H7 (cell line): Measurements from ENCODE around the gene RASD1. TPM values are rescaled to one million over a fixed set of nuclear protein-coding genes. Genes with fewer than 3 reads are reported as not detected.
A peak's percentile ranks its signal among the peaks of the same experiment; 100 is the strongest.

Experiments used
- DNase-seq: peaks from one replicate; pipeline ENCODE4 v3.0.0; 2012
- H3K27me3 ChIP-seq: 2 replicates; pipeline ENCODE4 v1.6.0; 2011; ENCODE audit warnings: mild to moderate bottlenecking, low read length; ENCODE audit not compliant: control insufficient read depth, insufficient read depth
- H3K36me3 ChIP-seq: replicated peaks from 2 replicates; pipeline ENCODE4 v1.5.1; 2011; ENCODE audit warnings: low read length; ENCODE audit not compliant: control insufficient read depth, insufficient read depth
- H3K4me3 ChIP-seq: 2 replicates; pipeline ENCODE4 v1.5.1; 2011; ENCODE audit warnings: low read depth, mild to moderate bottlenecking, control low read depth, low read length, moderate library complexity; ENCODE audit not compliant: insufficient read depth
- total RNA-seq: library from RNA; depleted of rRNA; stranded (reverse); fragments of >200 nt; shearing (Covaris generic); gene quantifications from 2 replicates; pipeline ENCODE4 v1.2.3, GENCODE V29; 2014

The RASD1 gene
- total RNA-seq, 1 experiment from 2014 or later, result 5.6 TPM

GRCh38 chr17:17498606-17499301 lies 2.6 kb upstream of the RASD1 start:
- Histone ChIP-seq H3K4me3 (no peak overlapping the region), H3K27me3 (peaks cover 18% of the 10 kb centered on the region), H3K36me3 (no peaks in the 10 kb centered on the region)
- peak; percentile 45 for DNase-seq

GRCh38 chr17:17497845-17498520 lies 1.8 kb upstream of the RASD1 start:
- DNase-seq, result no peak
- Histone ChIP-seq H3K36me3 (no peaks in the 10 kb centered on the region), H3K27me3 (peaks cover 18% of the 10 kb centered on the region), H3K4me3 (no peak overlapping the region)

- peak; percentile 55 for DNase-seq
- H3K36me3 ChIP-seq, result no peaks in the 10 kb centered on the region
- peaks cover 18% of the 10 kb centered on the region for H3K27me3 ChIP-seq
- peak overlapping the region; percentile 33 for H3K4me3 ChIP-seq
Measured at GRCh38 chr17:17497065-17497844, 1.1 kb upstream of the RASD1 start.

GRCh38 chr17:17495536-17496188 lies 533 bp downstream of the RASD1 start:
- peak; percentile 85 for DNase-seq
- peak overlapping the region; percentile 70 for H3K4me3 ChIP-seq
- peaks cover 18% of the 10 kb centered on the region for H3K27me3 ChIP-seq
- no peaks in the 10 kb centered on the region for H3K36me3 ChIP-seq

- DNase-seq, result peak; percentile 82
- Histone ChIP-seq H3K36me3 (no peaks in the 10 kb centered on the region), H3K27me3 (peaks cover 18% of the 10 kb centered on the region), H3K4me3 (peak overlapping the region; percentile 70)
Measured at GRCh38 chr17:17494870-17495535, 1.2 kb downstream of the RASD1 start.

GRCh38 chr17:17494499-17494869 lies 1.7 kb downstream of the RASD1 start:
- no peak for DNase-seq
- Histone ChIP-seq H3K4me3 (peak overlapping the region; percentile 70), H3K36me3 (no peaks in the 10 kb centered on the region), H3K27me3 (peaks cover 18% of the 10 kb centered on the region)

- Histone ChIP-seq H3K4me3 (no peak overlapping the region; the same call in 1 of the 2 replicates), H3K27me3 (peaks cover 18% of the 10 kb centered on the region), H3K36me3 (no peaks in the 10 kb centered on the region)
- peak; percentile 42 for DNase-seq
Measured at GRCh38 chr17:17493986-17494466, 2.2 kb downstream of the RASD1 start.

- DNase-seq, result peak; percentile 71
Measured at GRCh38 chr17:17493249-17493985, 2.8 kb downstream of the RASD1 start.

GRCh38 chr17:17492571-17492970 lies 3.6 kb downstream of the RASD1 start:
- DNase-seq, result no peak
- H3K4me3 ChIP-seq, result no peak overlapping the region
- peaks cover 18% of the 10 kb centered on the region for H3K27me3 ChIP-seq
- H3K36me3 ChIP-seq, result no peaks in the 10 kb centered on the region; the same call in 1 of the 2 replicates

More at GRCh38 chr17:17493249-17493985, 2.8 kb downstream of the RASD1 start:
- Histone ChIP-seq H3K36me3 (no peaks in the 10 kb centered on the region; the same call in 1 of the 2 replicates), H3K27me3 (peaks cover 18% of the 10 kb centered on the region), H3K4me3 (no peak overlapping the region)

GRCh38 chr17:17492085-17492484 lies 4.1 kb downstream of the RASD1 start:
- peaks cover 18% of the 10 kb centered on the region for H3K27me3 ChIP-seq
- H3K36me3 ChIP-seq, result no peaks in the 10 kb centered on the region; the same call in 1 of the 2 replicates
- peak; percentile 39 for DNase-seq
- H3K4me3 ChIP-seq, result no peak overlapping the region

GRCh38 chr17:17491546-17491988 lies 4.6 kb downstream of the RASD1 start:
- no peak for DNase-seq
- Histone ChIP-seq H3K4me3 (no peak overlapping the region), H3K36me3 (no peaks in the 10 kb centered on the region; the same call in 1 of the 2 replicates), H3K27me3 (peaks cover 18% of the 10 kb centered on the region)

GRCh38 chr17:17491031-17491471 lies 5.1 kb downstream of the RASD1 start:
- Histone ChIP-seq H3K27me3 (peaks cover 17% of the 10 kb centered on the region), H3K36me3 (no peaks in the 10 kb centered on the region; the same call in 1 of the 2 replicates), H3K4me3 (no peak overlapping the region)
- no peak for DNase-seq

GRCh38 chr17:17487998-17488397 lies 8.2 kb downstream of the RASD1 start:
- DNase-seq, result no peak

More at GRCh38 chr17:17487998-17488397, 8.2 kb downstream of the RASD1 start:
- no peaks in the 10 kb centered on the region for H3K27me3 ChIP-seq
- H3K4me3 ChIP-seq, result no peak overlapping the region
- H3K36me3 ChIP-seq, result no peaks in the 10 kb centered on the region; the same call in 1 of the 2 replicates
